GM19463 (cell line): ENCODE results near the gene RFX1.

Experiments
- ATAC-seq: cut with Tn5 transposase; IDR thresholded peaks from one replicate; pipeline ENCODE4 v1.9.1; 2021; ENCODE audit warnings: mild to moderate bottlenecking, moderate library complexity; ENCODE audit not compliant: unreplicated experiment

Gene RFX1

GRCh38 chr19:13996928-13997630 is 9.0 kb downstream of the RFX1 start:
- no peak for ATAC-seq

GRCh38 chr19:13995878-13996765 is 10.0 kb downstream of the RFX1 start:
- ATAC-seq = no peak

- ATAC-seq = no peak
These were observed 10.9 kb downstream of the RFX1 start for GRCh38 chr19:13995017-13995728.

- no peak for ATAC-seq
These were observed 12.4 kb downstream of the RFX1 start for GRCh38 chr19:13993590-13994300.

- no peak for ATAC-seq
These were observed 14.1 kb downstream of the RFX1 start for GRCh38 chr19:13992025-13992424.

- no peak for ATAC-seq
These were observed 16.0 kb downstream of the RFX1 start for GRCh38 chr19:13990085-13990484.

GRCh38 chr19:13989487-13989886 is 16.6 kb downstream of the RFX1 start:
- ATAC-seq = no peak

- no peak for ATAC-seq
These were observed 18.8 kb downstream of the RFX1 start for GRCh38 chr19:13987101-13987890.

GRCh38 chr19:13986348-13986904 is 19.7 kb downstream of the RFX1 start:
- ATAC-seq = peak; percentile 90

GRCh38 chr19:13985771-13986347 is 20.3 kb downstream of the RFX1 start:
- peak; percentile 13 for ATAC-seq

- ATAC-seq = no peak
These were observed 21.0 kb downstream of the RFX1 start for GRCh38 chr19:13984875-13985741.

GRCh38 chr19:13984186-13984585 is 21.9 kb downstream of the RFX1 start:
- no peak for ATAC-seq

- no peak for ATAC-seq
These were observed 22.8 kb downstream of the RFX1 start for GRCh38 chr19:13983213-13983889.

GRCh38 chr19:13982773-13983172 is 23.3 kb downstream of the RFX1 start:
- ATAC-seq = no peak

GRCh38 chr19:13981988-13982501 is 24.1 kb downstream of the RFX1 start:
- no peak for ATAC-seq

- no peak for ATAC-seq
These were observed 24.7 kb downstream of the RFX1 start for GRCh38 chr19:13981467-13981866.

- ATAC-seq = no peak
These were observed 25.1 kb downstream of the RFX1 start for GRCh38 chr19:13981021-13981420.

GRCh38 chr19:13980340-13980739 is 25.8 kb downstream of the RFX1 start:
- ATAC-seq = no peak
